HG02852 (cell line): ENCODE data around the gene E2F7.
A peak's percentile ranks its signal among the peaks of the same experiment; 100 is the strongest.

ENCODE experiments used
- ATAC-seq: cut with Tn5 transposase; IDR thresholded peaks from one replicate; pipeline ENCODE4 v1.9.1; 2021; ENCODE audit warnings: mild to moderate bottlenecking, moderate library complexity; ENCODE audit not compliant: unreplicated experiment

The E2F7 gene

DNA sequence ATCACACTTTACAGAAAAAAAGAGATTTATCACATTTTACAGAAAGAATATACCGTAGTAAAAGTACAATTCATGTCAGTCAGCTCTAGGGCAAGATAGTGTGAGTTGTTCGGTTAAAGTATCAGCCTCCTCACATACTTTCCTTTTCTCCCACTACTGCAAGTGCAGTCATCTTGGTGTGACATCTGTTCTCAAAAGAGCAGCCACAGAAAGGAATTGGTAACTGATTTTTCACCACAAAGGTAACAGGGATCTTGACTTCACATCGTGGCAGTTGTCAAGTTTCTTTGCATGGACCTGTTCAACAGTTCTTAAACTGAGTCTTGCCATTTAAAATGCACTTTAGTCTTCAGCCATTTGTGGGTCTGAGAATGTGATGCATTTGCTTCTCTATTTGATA lies 5.0 kb upstream of the E2F7 start:
- peak; percentile 46 for ATAC-seq

DNA sequence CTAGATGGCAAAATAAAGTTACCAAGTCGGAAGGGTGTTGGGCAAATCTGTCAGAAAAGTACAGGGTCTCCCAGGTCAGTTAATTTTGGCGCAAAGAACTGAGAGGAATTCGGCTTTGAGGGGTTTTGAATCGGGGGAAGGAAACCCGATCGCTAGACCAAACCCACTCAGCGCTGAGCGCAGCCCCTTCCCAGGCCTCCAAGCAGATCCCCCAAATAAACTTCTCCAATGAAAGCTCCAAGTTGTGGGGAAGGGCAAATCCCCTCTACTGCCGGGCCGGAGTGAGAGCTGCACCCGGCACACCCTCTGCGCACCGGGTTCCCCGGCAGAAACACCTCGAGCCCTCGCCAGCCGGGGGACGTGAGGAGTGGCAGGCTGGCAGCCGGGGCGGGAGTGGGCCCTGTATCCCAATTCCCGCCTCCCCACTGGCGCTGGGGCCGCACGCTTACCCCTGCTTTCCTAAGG lies 441 bp downstream of the E2F7 start:
- ATAC-seq: peak; percentile 4

GRCh38 chr12:77062846-77063461 lies 2.4 kb downstream of the E2F7 start:
- ATAC-seq: peak; percentile 35

- ATAC-seq: no peak
These were observed 3.0 kb downstream of the E2F7 start for GRCh38 chr12:77062396-77062795.

DNA sequence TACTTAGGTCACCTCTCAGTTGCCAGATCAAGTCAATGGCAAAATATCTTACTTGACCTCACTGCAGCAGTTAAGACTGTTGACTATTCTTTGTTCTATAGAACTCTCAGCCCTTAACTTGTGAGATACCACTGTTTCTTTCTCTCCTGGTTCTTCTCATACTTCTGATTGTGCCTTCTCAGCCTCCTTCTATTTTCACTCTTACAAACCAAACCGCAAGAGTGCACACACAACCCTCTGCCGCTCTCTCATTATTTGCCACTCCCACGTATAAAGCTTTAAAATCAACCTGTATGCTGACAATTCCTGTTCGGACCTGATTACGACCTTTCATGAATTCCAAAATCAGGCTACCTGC lies 4.5 kb downstream of the E2F7 start:
- ATAC-seq: peak; percentile 39

DNA sequence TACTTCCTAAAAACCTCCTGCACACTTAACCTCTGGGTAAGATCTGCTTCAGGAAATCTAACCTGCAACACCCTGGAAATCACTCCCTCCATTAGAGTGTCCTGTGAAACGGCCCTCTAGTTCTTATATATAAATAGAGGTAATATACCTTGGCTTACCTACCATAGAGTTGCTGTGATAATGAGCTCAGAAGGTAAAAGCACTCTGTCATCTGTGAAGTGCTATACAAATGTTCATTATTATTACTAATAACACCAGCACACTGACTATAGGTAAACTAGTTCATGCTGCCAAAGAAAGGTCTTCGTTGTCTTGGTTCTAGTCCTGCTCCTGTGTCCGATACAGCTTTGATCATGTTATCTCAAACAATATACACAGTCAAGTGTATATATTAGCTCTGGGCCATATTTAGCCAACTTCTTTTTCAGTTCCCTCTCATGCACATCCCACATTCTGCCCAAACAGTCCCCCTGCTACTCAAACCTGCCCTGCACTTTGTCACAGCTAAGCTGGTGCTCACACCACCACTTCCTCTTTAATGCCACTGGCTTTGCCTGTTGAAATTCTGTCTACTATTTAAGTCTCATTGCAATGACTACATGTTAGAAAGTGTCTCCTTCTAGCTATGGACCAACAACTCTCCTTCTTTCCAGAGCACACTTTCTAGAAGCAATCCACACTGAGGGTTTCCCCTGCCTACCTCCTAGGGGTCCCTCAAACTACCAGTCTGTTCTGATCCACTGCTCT lies 5.1 kb downstream of the E2F7 start:
- peak; percentile 64 for ATAC-seq

GRCh38 chr12:77058740-77059139 lies 6.6 kb downstream of the E2F7 start:
- ATAC-seq: no peak

DNA sequence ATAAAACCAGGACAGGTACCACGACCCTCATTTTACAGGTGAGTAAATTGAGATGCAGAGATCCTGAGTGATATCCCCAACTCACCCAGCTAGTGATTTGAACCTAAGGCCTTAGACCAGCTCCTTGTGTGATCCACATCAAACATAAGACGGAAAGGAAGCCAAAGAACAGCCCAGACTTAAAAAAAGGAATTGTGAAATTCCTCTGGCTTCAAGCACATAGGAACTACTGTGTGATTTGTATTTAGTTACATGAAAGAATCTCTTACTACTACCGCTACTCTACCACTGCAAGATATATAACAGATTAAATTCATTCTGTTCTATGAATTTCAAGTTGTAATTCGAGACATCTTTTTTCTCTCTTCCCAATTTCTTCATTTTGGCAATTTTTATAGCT lies 10.5 kb downstream of the E2F7 start:
- ATAC-seq: no peak

DNA sequence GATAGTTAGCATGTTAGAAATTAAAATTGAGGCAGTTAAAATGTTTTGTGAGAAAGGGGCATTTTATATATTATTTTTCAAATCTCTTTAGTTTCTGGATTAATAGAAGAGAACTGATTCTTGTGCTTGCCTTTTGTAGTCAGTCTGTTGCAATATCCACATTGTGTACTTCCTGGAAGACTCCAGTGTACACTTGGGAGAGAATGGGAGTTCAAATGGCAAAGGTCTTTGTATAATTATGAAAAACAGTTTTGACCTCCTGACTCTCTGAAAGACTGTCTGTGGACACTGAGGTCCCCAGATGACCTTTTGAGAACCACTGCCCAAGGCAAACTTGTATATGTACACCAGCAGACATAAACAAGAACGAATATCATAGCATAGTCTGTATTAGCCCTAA lies 12.1 kb downstream of the E2F7 start:
- no peak for ATAC-seq

DNA sequence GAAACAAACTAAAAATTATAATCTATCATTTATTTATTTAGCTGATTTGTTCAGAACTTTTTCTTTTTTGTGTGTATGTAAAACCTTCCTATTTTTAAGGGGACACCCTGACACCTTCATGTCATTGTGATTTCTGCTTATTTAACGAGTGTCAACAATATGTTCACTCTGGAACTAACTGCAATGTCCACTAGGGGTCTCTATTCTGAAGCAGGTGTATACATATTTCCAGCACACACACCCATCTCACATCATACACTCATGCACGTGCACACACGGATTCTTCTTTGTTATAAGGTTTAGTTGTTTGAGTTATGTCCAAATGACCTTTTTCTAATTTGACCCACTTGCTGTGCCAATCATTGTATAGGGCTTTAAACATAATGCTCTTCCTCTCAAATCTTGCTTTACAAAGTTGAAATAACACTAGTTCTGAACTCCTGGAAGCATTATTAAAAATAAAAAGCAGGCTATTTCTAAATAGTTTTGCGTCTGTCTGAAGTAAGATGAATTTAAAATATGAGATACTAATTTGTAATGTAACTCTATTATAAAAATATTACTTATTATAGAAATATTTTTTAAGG lies 15.5 kb downstream of the E2F7 start:
- ATAC-seq: peak; percentile 98

GRCh38 chr12:77047341-77048109 lies 17.8 kb downstream of the E2F7 start:
- ATAC-seq: no peak

- no peak for ATAC-seq
These were observed 18.9 kb downstream of the E2F7 start for GRCh38 chr12:77046468-77046867.

- no peak for ATAC-seq
These were observed 20.2 kb downstream of the E2F7 start for GRCh38 chr12:77045183-77045582.

DNA sequence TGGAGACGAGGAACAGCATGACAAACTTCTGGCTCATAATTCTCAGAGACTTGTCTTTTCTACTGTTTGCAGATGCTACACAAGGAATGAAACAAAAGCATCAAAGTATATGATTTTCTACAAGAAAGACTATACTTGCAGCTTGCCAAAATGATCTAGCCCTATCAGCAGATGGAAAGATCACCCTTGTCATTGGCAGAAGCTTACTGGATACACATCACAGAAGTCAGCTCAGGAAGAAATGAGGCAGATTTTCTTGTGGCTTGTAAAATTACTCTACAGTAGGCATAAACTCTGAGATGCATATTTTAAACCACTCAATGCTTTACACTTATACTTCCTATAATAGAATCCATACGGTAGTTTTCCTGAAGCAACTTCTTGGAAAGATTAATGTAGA lies 20.6 kb downstream of the E2F7 start:
- ATAC-seq: no peak

- peak; percentile 81 for ATAC-seq
These were observed 22.5 kb downstream of the E2F7 start for GRCh38 chr12:77042833-77043232.

- ATAC-seq: no peak
These were observed 25.1 kb downstream of the E2F7 start for GRCh38 chr12:77040231-77040630.

- ATAC-seq: no peak
These were observed 30.1 kb downstream of the E2F7 start for GRCh38 chr12:77035226-77035625.

DNA sequence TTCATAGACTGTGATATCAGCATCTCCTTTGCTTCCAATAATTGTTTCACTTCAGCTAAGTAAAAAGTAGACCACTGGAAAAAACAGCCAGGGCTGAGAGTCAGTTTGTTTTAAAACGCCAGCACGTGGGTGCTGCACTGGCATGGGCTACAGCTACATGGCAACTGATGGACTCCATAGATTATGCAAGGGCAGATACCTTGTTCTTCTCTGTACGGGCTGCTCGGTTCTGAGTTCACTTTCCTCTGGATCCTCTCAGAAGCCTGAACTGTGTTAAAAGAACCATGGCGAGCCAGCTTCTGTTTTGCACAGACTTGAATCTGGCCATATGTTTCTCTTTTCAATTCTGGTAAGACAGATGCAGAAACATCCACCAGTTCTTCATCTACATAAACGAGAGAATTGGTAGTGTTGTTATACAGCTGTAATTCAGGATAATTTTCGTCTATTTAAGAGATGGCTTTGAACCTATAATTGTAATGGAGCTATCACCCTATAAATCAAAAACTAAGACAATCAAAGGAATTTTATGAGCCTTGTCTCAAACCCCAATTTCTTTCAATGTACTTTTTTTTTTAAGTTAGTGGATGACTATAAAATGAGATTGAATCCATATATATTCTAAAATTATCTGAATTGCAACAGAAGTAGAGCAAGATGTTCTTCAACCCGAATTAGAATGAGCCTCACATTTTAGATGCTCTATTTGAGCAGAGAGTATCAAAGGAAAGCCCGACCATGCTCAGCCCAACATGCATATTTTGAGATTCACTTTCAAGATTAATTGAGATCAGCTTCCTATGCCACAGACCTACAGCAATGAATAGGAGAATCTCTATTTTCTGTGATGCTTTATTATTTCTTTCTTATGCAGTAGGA lies 31.5 kb downstream of the E2F7 start:
- ATAC-seq: no peak

DNA sequence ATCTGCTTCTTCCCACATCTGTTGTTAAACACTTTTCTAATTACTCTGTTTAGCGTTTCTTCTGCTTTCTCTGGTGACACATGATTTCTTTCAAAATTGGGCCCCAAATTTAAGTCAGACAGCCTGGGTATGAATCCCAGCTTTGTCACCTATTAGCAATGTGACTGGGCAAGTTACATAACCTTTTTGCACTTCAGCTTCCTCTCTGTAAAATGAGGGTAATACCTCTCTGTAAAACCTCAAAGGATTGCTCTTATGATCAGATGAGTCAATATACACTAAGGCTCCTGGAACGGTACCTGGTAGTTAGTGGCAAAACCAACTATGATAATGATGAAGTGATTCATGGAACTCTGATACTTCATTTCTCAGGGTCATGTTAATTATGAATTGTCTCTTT lies 33.0 kb downstream of the E2F7 start:
- no peak for ATAC-seq

DNA sequence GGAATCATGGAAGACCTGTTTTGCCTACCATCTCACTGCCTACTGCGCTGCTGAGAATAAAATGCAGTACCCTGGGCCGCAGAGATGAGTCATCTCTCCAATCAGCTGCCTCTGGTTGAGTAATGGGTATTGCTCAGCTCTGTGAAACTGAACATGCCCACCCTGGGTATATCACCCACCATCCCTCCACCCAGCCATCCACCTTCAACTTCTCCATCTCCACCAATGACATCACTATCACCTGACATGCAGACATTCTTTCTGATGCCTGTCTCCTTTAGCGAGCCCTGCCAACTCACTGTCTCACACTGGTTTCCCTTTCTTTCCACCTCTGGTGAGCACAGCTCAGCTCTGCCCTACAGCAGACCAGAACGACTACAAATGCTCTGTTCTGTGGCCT lies 33.6 kb downstream of the E2F7 start:
- no peak for ATAC-seq
